Ascending aorta (tissue), 2 donors: Measurements from ENCODE around the gene TAS1R1. TPM values are rescaled to one million over a fixed set of nuclear protein-coding genes. Genes with fewer than 3 reads are reported as not detected.

Experiments
- DNase-seq, 2 donors: peaks; one replicate each; pipeline ENCODE4 v3.0.0-alpha.2; 2019; ENCODE audit warnings: low spot score in 2 of 2
- H3K27ac ChIP-seq, 2 donors: fragments of 200-600 bp; sonication (generic); one replicate each; pipeline ENCODE4 v1.5.1; 2016 to 2017; ENCODE audit warnings: mild to moderate bottlenecking in 1 of 2
- H3K27me3 ChIP-seq: fragments of 200-600 bp; sonication (generic); one replicate; pipeline ENCODE4 v1.5.1; 2017
- H3K36me3 ChIP-seq, 2 donors: fragments of 200-600 bp; sonication (generic); one replicate each; pipeline ENCODE4 v1.5.1; 2016
- H3K4me1 ChIP-seq, 2 donors: fragments of 200-600 bp; sonication (generic); one replicate each; pipeline ENCODE4 v1.5.1; 2016 to 2017; ENCODE audit warnings: mild to moderate bottlenecking in 1 of 2
- H3K4me3 ChIP-seq, 2 donors: fragments of 200-600 bp; sonication (generic); one replicate each; pipeline ENCODE4 v1.5.1; 2016 to 2017; ENCODE audit warnings: mild to moderate bottlenecking in 1 of 2
- H3K9me3 ChIP-seq, 2 donors: fragments of 200-600 bp; sonication (generic); one replicate each; pipeline ENCODE4 v1.5.1; 2016
- intact Hi-C: fragments of 100-400 bp; cut with DNase I; formaldehyde crosslinking; loops from one replicate; pipeline ENCODE4 v1.15.1; 2023
- total RNA-seq: library from RNA; depleted of rRNA; stranded (reverse); fragments of >200 nt; gene quantifications from one replicate; pipeline ENCODE4 v1.1.0, GENCODE V29; 2016
- TF ChIP-seq, protein P1 (sequence below), 3 experiments: fragments of 200-600 bp in 2 of 3; fragments of 450-650 bp in 1 of 3; sonication (generic) in 2 of 3; IDR thresholded peaks; one replicate each; pipeline ENCODE4 v1.5.1; 2016 to 2019; ENCODE audit warnings: antibody characterized with exemption in 3 of 3, mild to moderate bottlenecking in 1 of 3, moderate library complexity in 1 of 3

Gene TAS1R1
- total RNA-seq, 1 donor from 2014 or later: not detected

GRCh38 chr1:6627841-6628545 is 72.9 kb downstream of the TAS1R1 start:
- no peaks in the 10 kb centered on the region for H3K27me3 ChIP-seq
- DNase-seq: no peak
- no peak overlapping the region for H3K27ac ChIP-seq
- no peak overlapping the region for H3K4me3 ChIP-seq
- H3K4me1 ChIP-seq: peaks cover 4 to 14% of the 10 kb centered on the region in 2 donors
- H3K36me3 ChIP-seq: peaks cover 43 to 49% of the 10 kb centered on the region in 2 donors
- H3K9me3 ChIP-seq: no peaks in the 10 kb centered on the region
- intact Hi-C loops: loop anchor here (10.0 kb wide), 1 partner anchor 77 kb away; the partner anchor contains the start of gene DNAJC11
- TF ChIP-seq, protein P1, sequence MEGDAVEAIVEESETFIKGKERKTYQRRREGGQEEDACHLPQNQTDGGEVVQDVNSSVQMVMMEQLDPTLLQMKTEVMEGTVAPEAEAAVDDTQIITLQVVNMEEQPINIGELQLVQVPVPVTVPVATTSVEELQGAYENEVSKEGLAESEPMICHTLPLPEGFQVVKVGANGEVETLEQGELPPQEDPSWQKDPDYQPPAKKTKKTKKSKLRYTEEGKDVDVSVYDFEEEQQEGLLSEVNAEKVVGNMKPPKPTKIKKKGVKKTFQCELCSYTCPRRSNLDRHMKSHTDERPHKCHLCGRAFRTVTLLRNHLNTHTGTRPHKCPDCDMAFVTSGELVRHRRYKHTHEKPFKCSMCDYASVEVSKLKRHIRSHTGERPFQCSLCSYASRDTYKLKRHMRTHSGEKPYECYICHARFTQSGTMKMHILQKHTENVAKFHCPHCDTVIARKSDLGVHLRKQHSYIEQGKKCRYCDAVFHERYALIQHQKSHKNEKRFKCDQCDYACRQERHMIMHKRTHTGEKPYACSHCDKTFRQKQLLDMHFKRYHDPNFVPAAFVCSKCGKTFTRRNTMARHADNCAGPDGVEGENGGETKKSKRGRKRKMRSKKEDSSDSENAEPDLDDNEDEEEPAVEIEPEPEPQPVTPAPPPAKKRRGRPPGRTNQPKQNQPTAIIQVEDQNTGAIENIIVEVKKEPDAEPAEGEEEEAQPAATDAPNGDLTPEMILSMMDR (IDR thresholded peaks at IDR 0.05): no peak

- DNase-seq: no peak
- Histone ChIP-seq H3K36me3 (peaks cover 52 to 53% of the 10 kb centered on the region in 2 donors), H3K4me3 (no peak overlapping the region), H3K27ac (no peak overlapping the region), H3K4me1 (peaks cover 4 to 14% of the 10 kb centered on the region in 2 donors), H3K9me3 (no peaks in the 10 kb centered on the region), H3K27me3 (no peaks in the 10 kb centered on the region)
- TF ChIP-seq, protein P1 (IDR thresholded peaks at IDR 0.05): no peak
- intact Hi-C loops: loop anchor here (10.0 kb wide), 1 partner anchor 76 kb away; the partner anchor contains the start of gene DNAJC11
These were observed 73.9 kb downstream of the TAS1R1 start for GRCh38 chr1:6628971-6629479.

Other genes with a start within 250 kb of the TAS1R1 start
- gene ACOT7, start 161.5 kb upstream of the TAS1R1 start, total RNA-seq: 16.1 TPM
- not detected for gene HES2, start 135.4 kb upstream of the TAS1R1 start, total RNA-seq
- gene ESPN, start 130.5 kb upstream of the TAS1R1 start, total RNA-seq: 2.2 TPM
- gene TNFRSF25, start 89.1 kb upstream of the TAS1R1 start, total RNA-seq: 18.0 TPM
- 11.4 TPM for gene PLEKHG5, start 63.6 kb upstream of the TAS1R1 start, total RNA-seq
- gene NOL9, start 794 bp upstream of the TAS1R1 start, total RNA-seq: 31.0 TPM
- 106 TPM for gene ZBTB48, start 24.7 kb downstream of the TAS1R1 start, total RNA-seq
- gene KLHL21, start 47.6 kb downstream of the TAS1R1 start, total RNA-seq: 147 TPM
- gene PHF13, start 58.4 kb downstream of the TAS1R1 start, total RNA-seq: 1.5 TPM
- 9.3 TPM for gene THAP3, start 69.6 kb downstream of the TAS1R1 start, total RNA-seq
- 12.9 TPM for gene DNAJC11, start 146.5 kb downstream of the TAS1R1 start, total RNA-seq
- gene CAMTA1, start 230.1 kb downstream of the TAS1R1 start, total RNA-seq: 53.3 TPM